Hepatic stellate cell (primary cell): ENCODE measurements around the gene PODXL2.

Experiments used
- DNase-seq: peaks from one replicate; pipeline ENCODE4 v3.0.0; 2011; ENCODE audit warnings: low spot score

The PODXL2 gene

DNA sequence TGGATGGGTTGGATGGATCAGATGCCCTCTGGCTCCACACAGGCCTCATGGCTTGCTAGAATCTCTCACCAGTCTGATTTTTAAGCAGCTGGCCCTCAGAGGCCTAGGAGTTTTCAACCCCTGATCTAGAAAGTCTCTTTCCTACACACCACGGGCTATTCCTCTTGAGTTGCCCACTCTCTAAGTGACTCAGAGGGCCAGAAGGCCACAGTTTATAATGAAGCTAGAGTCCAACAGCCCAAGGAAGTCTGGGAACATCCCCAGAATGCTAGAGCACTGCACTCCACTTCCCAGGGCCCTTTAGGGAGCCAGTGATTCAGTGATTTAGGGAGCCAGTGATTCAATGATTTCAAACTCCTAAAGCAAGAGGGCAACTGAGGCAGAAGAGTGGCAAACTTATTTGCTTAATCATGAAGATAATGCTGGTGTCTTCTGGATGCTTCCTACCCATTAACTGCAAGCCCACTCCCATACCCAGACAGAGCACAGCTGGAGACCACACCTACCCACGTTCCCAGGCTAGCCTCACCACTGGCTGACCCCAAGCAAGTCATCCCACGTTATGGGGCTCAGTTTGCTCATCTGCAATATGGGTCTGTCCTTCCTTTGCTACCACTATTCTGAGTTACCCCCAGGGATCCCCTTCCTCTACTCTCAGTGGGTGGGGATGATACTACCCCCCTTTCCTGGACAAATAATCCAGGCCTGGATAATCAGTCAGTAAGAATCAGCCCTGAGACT, 80.5 kb downstream of the PODXL2 start:
- DNase-seq, result no peak

DNA sequence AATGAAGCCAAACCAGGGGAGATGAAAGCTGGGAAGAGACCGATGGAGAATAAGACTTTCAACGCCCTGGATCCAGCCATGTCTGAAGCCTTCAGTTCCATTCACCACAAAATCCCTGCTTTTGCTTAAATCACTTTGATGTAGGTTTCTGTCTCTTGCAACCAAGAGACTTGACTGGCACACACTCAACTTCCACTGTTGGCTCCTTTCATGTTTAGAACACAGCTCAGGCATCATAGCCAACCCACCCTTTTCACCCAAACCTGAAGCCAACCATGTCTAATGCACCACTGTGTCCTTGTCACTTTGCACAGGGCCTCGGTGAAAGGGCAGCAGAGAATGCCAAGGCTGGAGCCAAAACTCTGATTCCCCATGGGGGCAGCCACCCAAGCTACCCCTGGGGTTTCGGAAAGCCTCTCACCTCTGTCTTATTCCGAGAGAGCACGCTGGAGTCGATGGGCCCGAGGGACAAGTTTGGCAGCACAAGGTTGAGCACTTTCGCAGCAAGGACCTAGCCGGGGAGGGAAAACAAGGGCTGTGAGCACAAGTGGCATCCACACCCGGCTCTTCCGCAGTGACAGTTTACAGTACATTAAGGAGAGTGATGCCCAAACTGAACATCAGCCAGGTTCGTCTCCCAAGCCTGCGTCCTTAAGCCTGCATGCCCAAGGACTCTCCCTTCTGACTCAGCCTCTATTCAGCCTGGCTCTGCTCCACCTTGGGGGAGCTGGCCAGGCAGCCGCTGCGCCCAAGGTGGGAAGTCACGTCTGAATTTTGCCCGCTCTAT, 81.4 kb downstream of the PODXL2 start:
- no peak for DNase-seq

DNA sequence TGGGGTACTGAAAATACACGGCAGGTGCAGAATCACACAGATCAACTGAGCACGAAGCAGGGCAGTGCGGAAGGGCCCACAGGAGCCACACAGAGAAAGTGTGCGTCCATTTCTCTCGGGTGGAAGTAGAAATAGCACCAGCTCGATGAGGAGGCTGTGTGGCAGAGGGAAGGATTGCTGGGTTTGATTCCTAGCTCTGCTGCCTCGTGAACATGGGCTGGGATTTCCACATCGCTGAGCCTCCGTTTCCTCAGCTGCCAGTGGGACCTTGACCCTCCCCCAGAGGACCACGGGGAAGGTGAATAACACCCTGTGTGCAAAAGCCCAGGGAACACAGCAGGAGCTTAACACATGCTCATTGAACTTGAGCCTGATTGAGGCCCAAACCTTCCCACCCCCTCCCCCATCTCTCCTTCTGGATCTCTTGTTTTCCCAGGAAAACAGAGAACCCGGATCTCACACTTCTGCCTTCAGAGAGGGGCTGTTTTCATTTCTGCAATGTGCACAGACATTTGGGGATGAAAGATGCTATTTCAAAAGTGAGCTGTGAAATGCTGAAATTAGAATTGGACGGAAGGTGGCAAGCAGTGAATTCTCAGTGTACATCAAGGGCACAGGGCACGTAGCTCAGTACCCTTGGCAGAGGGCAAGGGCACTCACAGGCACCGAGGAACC, 82.2 kb downstream of the PODXL2 start:
- DNase-seq, result no peak

DNA sequence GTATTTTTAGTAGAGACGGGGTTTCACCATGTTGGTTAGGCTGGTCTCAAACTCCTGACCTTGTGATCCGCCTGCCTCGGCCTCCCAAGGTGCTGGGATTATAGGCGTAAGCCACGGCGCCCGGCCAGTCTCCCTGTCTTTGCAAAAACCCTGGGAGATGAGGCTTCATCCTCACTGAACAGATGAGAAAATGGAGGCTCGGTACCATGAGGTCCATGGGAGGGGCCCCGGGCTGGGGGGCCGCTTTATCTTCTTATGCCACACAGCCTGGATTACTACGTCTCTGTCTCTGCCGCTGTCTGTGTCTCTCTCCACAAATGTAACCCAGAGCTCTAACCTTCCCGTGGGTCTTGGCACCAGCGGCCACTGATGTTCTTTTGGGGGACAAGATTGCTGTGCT, 82.9 kb downstream of the PODXL2 start:
- no peak for DNase-seq

DNA sequence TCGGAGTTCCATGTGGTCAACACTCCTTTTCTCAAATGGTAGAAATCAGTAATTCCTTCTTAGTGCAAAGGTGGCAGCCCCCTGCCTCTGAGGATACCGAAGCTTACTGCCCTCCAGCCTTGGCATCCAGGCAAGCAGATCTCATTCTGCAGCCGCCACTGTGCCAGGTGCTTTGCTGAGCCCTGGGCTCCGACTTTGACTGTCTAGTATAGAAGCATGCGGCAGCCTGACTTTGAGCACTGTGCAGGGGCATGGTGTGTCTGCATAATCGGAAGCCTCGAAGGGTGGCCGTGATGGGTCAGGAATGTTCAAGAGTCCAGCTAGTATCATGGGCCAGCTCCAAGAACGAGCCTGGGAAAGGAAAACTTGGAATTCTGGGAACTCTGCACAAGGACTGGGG, 83.5 kb downstream of the PODXL2 start:
- DNase-seq, result no peak

DNA sequence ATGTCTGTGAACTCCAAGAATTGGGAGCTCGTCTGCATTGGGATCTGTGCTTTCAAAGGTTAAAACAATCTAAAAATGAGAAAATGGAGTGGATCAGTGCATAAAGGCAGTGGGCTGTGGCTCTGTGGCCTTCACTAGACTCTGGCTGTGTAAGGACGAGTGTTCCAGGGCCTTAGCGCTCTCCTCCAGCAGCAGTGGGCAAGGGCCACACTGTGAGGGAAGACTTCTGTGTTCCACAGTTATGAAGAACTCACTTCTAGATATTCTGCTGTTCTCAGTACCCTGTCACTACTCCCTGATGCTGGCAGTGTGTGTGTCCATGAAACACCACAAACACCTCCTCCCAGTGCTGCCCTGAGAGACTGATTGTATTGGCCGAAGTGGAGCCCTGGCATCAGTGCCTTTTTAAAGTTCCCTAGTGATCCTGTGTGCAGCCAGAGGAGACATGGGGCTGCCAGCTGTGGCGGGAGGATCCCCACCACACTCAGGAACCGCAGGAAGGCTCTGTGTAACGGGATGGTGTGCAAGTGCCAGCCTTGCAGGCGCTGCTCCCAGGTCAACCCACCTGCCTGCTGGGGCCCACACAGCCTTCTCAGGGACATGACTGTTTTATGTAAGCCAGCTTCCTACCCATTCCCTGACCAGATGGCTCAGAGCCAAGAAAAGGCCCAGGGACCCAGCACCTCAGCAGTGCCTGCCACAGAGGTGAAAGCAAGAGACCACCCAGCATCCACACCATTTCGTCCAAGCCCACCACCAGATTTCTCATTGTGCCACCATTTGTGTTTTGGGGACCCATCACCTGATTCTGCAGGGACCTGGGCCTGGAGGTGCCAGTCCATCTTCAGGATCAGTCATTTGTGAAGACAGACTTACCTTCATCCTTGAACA, 84.1 kb downstream of the PODXL2 start:
- DNase-seq, result no peak

DNA sequence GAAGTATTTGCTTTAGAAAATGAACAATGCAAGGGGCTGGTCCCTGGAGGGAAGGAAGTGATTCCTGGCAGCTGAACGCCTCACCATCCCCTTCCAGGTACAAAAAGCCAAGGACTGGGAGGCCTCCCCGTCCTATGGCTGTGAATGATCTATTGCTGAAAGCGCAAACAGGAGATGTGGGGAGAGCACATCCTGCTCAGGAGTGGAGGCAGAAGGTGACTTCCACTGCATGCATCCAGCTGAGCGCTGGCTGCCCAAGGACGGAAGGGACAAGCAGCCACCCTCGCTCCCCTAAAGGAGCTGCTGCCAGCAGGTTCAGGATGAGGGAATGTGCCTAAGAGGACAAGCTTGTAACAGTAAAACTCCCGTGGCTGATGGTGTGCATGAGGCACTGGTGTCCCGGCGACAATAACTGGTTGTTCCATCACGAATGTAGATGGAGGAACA, 85.2 kb downstream of the PODXL2 start:
- no peak for DNase-seq

DNA sequence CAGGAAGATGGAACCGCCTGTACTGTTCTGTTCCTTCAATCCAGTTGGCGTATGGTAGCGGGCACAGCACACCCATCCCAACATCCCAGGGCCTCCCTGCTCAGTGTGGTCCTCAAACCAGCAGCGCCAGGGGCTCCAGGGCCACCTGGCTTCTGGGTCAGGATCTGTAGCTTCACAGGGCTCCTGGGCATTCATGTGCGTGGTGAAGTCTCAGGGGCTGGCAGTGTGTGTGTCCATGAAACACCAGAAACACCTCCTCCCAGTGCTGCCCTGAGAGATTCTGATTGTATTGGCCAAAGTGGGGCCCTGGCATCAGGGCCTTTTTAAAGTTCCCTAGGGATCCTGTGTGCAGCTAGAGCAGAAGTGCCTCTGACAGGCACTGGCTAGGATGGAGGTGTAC, 85.9 kb downstream of the PODXL2 start:
- no peak for DNase-seq

DNA sequence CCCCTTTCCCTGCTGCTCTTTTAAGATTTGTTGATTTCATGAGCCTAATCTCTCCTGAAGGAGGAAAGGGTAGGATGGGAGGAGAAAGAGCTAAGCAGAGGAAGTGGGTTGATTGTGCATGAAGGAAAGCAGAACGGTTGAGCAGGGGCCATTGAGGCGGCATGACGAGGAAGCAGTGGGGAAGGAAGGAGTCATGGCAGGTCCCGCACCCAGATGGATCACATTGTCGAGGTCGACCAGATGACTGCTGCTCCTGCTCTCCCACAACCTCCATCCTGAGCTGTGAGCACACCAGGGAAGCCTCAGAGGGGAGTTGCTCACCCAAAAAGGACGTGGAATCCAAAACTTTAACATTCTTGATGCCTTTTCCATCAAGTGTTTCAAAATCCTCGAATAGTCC, 86.5 kb downstream of the PODXL2 start:
- no peak for DNase-seq

DNA sequence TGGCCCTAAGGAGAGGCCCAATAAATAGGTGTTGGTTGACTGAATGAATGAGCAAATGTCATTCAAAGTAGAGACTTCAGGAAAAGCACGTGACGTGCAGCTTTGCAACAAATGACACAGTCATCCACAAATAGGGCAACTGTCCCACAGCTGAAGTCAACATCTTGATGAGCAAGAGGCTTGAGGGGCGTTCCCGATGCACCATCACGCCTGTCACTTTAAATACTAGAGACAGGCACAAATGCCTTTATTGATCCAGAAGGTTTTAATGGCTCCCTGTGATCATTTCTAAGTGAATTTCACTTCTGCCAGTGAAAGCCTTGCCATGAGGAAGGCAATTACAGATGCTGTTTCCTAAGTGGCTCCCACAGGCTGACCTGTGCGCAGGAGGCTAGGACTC, 87.4 kb downstream of the PODXL2 start:
- DNase-seq, result no peak

DNA sequence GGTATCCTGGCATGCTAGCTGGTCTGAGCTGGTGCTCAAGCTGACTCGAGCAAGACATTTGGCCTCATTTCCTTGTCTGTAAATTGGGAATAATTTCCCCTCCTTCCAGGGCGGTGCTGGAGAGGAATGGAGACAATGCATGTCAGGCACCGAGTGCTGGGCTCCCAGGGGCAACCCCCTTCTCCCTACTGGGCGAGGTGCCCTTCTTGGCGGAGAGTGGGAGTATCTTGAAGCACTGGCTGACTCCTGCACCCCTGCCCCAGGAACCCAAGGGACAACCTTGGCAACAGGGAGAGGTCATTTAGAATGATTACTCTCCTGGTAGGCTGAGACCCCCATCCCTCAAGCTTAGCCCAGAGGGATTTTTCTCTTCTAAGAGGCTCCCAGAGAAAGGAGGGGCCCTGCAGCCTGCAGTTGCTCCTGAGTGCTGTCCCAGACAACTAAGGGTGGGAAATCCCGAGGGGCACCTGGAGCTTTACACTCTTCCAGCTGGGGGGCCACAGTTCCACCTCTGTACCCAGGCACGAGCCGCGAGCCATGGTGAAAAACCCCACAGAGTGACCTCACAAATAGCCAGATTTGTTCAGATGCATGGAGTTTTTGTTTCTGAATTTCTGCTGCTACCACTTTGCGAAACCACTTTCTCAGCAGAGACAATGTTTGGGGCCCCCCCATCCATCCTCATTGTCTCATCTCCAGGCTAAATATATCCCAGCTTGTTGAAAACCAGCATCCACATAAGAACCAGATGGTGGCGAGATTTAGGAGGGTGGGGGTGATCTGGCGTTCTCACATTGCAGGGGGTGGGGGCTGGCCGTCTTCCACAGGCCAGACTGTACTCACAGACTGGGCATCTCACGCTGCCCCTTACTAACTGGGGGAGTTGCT, 88.6 kb downstream of the PODXL2 start:
- no peak for DNase-seq

DNA sequence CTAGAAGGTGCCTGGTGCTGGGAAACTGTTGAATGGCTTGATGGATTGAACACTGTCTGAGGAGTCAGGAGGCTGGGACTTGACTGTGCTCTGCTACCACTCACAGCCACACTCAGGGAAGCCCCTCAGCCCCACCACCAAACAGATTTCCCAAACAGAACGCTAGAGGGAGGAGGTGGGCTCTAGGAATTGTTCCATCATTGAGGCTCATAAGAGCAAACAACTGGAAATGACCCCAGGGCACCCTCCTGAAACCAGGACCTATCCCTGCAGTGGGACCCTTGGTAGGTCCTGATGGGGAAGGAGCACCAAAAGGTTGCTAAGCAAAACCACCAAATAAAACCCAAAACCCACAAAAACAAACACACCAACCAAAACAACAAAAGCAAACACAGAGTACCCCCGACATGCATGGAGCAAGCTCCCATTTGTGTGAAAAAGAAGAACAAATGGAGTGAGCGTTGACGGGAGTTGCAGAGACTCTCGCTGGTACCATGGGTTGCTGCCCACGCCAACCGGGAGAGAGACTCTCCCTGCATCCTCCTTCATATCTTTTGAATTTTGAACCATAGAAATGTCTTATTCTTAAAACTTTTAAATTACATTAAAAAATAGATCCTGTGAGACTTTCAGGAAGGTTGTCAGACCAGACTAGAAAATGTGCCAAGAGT, 89.4 kb downstream of the PODXL2 start:
- no peak for DNase-seq

DNA sequence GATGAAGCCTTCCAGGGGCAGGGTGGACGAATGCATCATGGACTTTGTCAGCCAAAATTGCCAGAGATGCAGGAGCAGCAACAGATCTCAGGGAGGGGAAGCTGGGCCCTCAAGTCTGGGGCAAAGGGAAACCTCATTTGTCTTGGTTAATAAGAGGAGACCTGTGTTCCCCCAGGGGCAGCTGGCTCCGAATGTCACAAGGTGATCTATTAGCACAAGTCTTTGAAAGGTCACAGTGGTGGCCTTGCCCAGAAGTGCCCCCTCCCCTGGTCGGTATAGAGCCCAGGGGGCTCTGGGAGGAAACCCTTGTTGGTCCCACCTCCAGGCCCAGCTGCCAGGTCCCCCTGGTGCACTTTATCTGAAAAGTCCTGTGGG, 89.9 kb downstream of the PODXL2 start:
- no peak for DNase-seq

DNA sequence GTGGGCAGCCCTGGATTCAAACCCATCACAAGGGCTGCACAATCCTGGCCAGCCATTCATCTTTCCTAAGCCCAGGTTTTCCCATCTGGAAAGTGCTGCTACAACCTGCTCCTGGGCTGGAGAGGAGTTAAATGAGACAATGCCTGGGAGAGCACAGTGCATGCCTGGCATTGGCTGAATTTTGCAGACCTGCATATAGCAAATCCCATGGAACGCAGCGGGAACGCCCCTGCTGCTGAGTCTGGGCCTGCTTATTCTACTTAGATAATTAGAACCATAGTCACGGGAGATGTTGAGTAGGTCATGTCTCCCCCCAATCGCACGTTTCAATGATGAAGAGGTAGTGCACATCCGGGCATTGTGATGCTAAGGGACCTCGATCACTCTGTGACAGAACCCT, 90.4 kb downstream of the PODXL2 start:
- no peak for DNase-seq

DNA sequence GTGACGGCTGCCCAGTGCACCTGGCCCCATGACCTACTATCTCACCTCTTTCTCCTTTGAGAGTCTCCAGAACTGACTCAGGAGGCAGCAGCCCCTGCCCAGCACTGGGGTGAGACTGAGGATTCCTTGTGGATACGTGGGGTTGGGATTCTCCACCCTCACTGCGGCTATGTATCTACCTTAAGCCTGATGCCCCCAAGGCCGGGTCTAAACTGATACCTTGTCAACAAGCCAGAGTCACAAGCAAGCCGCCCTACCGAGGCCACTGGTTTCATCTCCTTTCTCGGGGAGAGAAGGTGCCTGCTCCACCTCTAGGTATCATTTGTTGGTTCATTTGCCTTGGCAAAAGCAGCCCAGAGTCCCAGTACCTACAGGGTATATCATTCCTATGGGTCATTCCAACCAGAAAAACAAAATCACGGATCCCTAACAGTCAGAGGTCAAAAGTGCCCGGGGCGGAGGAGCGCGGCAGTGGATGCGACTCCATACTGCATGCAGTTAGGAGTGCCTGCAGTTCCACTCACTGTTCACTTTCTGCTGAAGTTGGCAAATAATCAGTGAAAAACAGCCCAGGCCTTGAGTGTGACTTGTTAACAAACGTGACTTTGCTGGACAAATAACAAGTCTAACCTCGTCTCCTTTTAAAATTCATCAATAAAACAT, 91.3 kb downstream of the PODXL2 start:
- DNase-seq, result no peak

DNA sequence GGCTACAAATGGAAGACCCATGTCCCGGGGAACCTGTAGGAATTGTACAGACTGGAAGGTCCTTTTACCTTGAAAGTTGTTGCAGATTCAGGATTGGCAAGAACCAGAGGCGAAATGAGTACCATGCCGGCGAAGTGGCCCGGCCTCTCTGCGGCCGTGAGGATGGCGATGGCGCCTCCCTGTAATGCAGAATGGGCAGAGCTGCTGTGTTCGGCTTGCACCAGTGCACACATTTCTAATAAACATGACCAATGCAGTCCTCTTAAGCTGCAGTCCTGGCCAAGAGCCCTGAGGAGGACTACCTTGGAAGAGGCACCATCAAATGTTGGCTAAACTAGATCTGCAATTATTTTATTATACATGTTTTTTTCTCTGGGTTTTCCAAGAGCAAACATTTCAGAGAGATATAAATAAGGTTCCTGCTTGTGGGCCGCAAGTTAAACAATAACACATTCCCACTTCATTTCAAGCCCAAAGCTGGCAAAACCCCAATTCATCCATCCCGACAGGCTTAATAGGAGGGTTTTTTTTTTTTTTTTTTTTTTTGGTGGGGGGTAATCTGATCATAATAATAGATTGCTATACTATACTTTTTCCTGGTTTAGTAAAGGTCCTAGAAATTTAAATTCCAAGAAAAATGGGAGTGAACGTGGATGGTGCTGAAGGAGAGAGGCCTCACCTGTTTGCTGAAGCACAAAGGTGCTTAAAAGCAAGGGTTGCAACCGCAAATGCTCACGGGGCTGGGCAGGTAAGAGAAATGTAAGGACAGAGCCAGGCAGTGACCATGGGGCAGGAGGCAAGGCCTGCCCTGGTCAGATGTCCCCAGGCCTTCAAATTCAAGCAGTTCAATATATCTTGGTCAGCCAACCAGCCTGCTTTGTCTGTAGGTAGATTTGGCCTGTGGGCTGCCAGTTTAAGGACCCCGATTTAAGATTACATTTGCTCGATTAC, 92.3 kb downstream of the PODXL2 start:
- DNase-seq, result no peak

DNA sequence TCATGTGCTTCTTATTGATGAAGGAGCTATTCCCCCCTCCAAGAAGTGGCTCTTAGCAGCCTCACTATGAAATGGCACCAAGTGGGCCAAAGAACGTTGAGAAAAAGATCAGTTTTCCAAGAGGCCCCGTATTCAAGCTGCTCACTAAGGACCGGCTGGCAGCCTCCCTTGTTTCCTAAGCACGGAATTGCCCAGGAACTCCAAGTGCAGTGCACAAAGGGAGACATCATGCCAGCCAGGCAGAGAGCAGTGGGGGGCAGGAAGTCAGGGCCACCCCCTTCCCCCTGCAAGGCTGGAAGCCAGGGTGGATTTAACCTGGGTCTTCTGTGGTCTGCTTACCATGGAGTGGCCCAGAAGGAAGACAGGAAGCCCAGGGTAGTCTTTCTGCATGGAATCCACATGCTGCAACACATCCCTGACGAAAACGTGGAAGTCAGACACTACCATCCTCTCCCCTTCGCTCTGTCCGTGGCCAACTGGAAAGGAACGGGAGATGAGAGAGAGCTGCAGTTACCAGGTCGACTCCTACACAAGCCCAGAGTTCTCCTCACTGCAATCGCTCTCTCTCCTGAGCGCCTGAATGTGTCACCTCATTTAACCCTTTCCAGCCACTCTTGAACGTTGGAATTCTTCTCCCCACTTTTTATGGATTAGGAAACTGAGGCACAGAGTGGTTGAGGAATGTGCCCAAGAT, 93.3 kb downstream of the PODXL2 start:
- no peak for DNase-seq
